ENCODE measurements around the gene MRPS25.

DNA sequence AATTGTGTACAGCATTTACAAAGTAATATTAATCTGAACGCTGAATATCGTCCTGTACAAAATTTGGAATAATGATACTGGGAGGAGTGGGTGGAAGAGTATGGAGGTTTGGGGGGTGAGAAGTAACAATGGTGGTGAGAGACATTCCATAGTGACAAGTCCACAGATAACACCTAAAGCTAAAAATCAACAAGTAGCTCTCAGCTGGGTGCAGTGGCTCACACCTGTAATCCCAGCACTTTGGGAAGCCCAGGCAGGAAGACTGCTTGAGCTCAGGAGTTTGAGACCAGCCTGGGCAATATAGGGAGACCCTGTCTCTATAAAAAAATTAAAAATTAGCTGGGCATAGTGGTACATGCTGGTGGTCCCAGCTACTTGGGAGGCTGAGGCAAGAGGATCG is 5.1 kb downstream of the MRPS25 start:
- TF ChIP-seq CTCF (IDR thresholded peaks at IDR 0.05) (no peak), POLR2A (IDR thresholded peaks at IDR 0.05) (no peak)

Measured in esophagus squamous epithelium (tissue), 4 donors.